Astrocyte (in vitro differentiated cells and primary cell): ENCODE results near the gene PDC.

Experiments
- EZH2 ChIP-seq: IDR thresholded peaks from 2 replicates; pipeline ENCODE4 v1.6.1; 2012; ENCODE audit warnings: mild to moderate bottlenecking, low read length, inconsistent platforms; ENCODE audit not compliant: insufficient read depth
- TF ChIP-seq, protein P1 (sequence below): IDR thresholded peaks from 2 replicates; pipeline ENCODE4 v1.5.1; 2011; ENCODE audit warnings: low read depth, mild to moderate bottlenecking, inconsistent platforms, low read length, moderate library complexity; ENCODE audit not compliant: insufficient read depth

DNA sequence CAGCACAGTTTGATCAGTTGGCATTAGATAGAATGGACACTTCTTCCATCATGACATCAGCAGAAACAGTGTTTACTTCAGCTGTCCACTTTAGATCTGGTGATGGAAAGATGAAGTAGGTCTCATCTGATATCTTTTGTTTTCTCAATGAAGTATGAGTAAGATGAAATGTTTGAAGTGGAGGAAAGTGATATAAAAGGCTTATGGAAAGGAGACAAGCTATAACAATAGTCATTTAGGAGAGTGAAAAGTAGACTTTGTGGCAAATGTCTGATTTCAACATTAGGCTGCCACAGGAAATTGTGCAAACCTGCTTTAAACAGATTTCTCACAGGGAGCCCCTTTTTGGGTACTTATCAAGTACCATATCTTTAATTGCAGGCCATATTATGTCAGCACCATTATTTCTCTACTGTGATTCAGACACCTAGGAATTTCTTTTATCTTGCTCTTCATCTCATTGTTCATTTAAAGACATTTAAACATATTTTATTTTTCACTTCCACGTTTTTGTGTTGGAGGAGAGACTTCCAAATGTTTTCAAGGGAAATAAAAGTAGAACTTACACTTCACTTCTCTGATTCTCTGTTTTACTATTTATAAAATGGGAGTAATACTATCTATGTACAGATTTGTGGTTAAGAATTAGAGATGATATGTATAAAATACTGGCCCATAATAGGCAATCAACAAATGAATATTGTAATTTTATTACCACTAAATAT, 18.1 kb downstream of the PDC start:
- TF ChIP-seq, protein P1, sequence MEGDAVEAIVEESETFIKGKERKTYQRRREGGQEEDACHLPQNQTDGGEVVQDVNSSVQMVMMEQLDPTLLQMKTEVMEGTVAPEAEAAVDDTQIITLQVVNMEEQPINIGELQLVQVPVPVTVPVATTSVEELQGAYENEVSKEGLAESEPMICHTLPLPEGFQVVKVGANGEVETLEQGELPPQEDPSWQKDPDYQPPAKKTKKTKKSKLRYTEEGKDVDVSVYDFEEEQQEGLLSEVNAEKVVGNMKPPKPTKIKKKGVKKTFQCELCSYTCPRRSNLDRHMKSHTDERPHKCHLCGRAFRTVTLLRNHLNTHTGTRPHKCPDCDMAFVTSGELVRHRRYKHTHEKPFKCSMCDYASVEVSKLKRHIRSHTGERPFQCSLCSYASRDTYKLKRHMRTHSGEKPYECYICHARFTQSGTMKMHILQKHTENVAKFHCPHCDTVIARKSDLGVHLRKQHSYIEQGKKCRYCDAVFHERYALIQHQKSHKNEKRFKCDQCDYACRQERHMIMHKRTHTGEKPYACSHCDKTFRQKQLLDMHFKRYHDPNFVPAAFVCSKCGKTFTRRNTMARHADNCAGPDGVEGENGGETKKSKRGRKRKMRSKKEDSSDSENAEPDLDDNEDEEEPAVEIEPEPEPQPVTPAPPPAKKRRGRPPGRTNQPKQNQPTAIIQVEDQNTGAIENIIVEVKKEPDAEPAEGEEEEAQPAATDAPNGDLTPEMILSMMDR: no peak
- TF ChIP-seq EZH2: no peak
